GM12878 (cell line): ENCODE measurements around the gene MEGF11. TPM values are rescaled to one million over a fixed set of nuclear protein-coding genes. Genes with fewer than 3 reads are reported as not detected.

Source experiments
- ATAC-seq: fragments of 200-7000 bp; cut with Tn5 transposase; 3 replicates; pipeline ENCODE4 v1.9.1; 2020; ENCODE audit warnings: mild to moderate bottlenecking, moderate library complexity
- BruUV-seq: library from RNA; stranded (reverse); fragments of 400-500 nt; replicated peaks from 2 replicates; lab custom pipeline; 2021; lab: Mats Ljungman, UMichigan
- CTCF ChIA-PET: fragments of 300-600 bp; sonication (Branson Sonifier 250); formaldehyde crosslinking; extraction: SDS; loops from one replicate; lab custom pipeline; 2021; ENCODE audit warnings: inconsistent platforms; lab: Yijun Ruan, JAX
- POLR2A ChIA-PET: fragments of 350-600 bp; formaldehyde crosslinking; extraction: SDS; loops from one replicate; lab custom pipeline; 2021; ENCODE audit warnings: inconsistent platforms; lab: Charles Lee
- RAD21 ChIA-PET: fragments of 300-600 bp; sonication (Branson Sonifier 250); formaldehyde crosslinking; loops from one replicate; lab custom pipeline; 2023; ENCODE audit warnings: antibody characterized with exemption; ENCODE audit not compliant: unreplicated experiment; lab: Charles Lee
- SMC1A ChIA-PET: fragments of 300-600 bp; sonication (Branson Sonifier 250); formaldehyde crosslinking; loops from one replicate; lab custom pipeline; 2023; ENCODE audit not compliant: unreplicated experiment, uncharacterized antibody; lab: Charles Lee
- DNase-seq: peaks from one replicate; pipeline ENCODE4 v3.0.0-alpha.2; 2011; ENCODE audit warnings: low read depth, low spot score
- FAIRE-seq: peaks from 3 replicates; lab custom pipeline; 2011; peaks lifted over from hg19 to GRCh38; lab: Jason Lieb, UNC
- H2AFZ ChIP-seq: 2 replicates; pipeline ENCODE4 v1.6.0; 2011; ENCODE audit warnings: low read depth, low read length, control low read depth; ENCODE audit not compliant: control insufficient read depth
- H3K27ac ChIP-seq: 2 replicates; pipeline ENCODE4 v1.5.1; 2011; ENCODE audit warnings: control low read depth; ENCODE audit not compliant: control insufficient read depth, insufficient read depth
- H3K27me3 ChIP-seq, 2 experiments: replicated peaks in 1 of 2; 2 replicates each; pipeline versions ENCODE4 v1.6.0 to v1.6.1; 2011; ENCODE audit warnings: low read length in 1 of 2; ENCODE audit not compliant: control insufficient read depth in 2 of 2, insufficient read depth in 2 of 2
- H3K36me3 ChIP-seq, 2 experiments: 2 replicates each; pipeline ENCODE4 v1.5.1; 2011; ENCODE audit warnings: low read length in 1 of 2; ENCODE audit not compliant: control insufficient read depth in 2 of 2, insufficient read depth in 2 of 2
- H3K4me1 ChIP-seq: 2 replicates; pipeline ENCODE4 v1.6.1; 2011; ENCODE audit warnings: mild to moderate bottlenecking, low read length, moderate library complexity, mixed read lengths; ENCODE audit not compliant: control insufficient read depth, insufficient read depth
- H3K4me2 ChIP-seq: 2 replicates; pipeline ENCODE4 v1.6.0; 2011; ENCODE audit warnings: control low read depth; ENCODE audit not compliant: control insufficient read depth, insufficient read depth
- H3K4me3 ChIP-seq: fragments of 200-600 bp; sonication (generic); 2 replicates; pipeline ENCODE4 v1.5.1; 2016
- H3K79me2 ChIP-seq: 2 replicates; pipeline ENCODE4 v1.6.0; 2011; ENCODE audit warnings: low read length; ENCODE audit not compliant: control insufficient read depth, insufficient read depth
- H3K9ac ChIP-seq: 2 replicates; pipeline ENCODE4 v1.8.0; 2011; ENCODE audit warnings: low read length, control low read depth, mixed read lengths; ENCODE audit not compliant: control insufficient read depth, insufficient read depth
- H3K9me3 ChIP-seq: replicated peaks from 3 replicates; pipeline ENCODE4 v1.5.1; 2011; ENCODE audit warnings: mild to moderate bottlenecking, low read length; ENCODE audit not compliant: control insufficient read depth, insufficient read depth
- H4K20me1 ChIP-seq: 2 replicates; pipeline ENCODE4 v1.6.0; 2011; ENCODE audit not compliant: control insufficient read depth, insufficient read depth
- CUX1 ChIP-seq: IDR thresholded peaks from 2 replicates; pipeline ENCODE4 v1.6.1; 2012; ENCODE audit warnings: improper control_type of control experiment, low read depth, low read length; ENCODE audit not compliant: insufficient replicate concordance
- NR2C2 ChIP-seq: IDR thresholded peaks from 2 replicates; pipeline ENCODE4 v1.6.1; 2011; ENCODE audit warnings: borderline replicate concordance, low read depth; ENCODE audit not compliant: control insufficient read depth, insufficient read length
- PAX8 ChIP-seq: fragments of 450-650 bp; IDR thresholded peaks from 2 replicates; pipeline ENCODE4 v1.6.1; 2017; ENCODE audit warnings: mild to moderate bottlenecking, moderate library complexity
- POU2F2 ChIP-seq: IDR thresholded peaks from 3 replicates; pipeline ENCODE4 v1.6.1; 2011; ENCODE audit warnings: low read depth, mild to moderate bottlenecking, low read length, borderline replicate concordance
- SRF ChIP-seq, 2 experiments: IDR thresholded peaks; 2 replicates each; pipeline ENCODE4 v1.6.1; 2011; ENCODE audit warnings: low read depth in 2 of 2, low read length in 2 of 2, mild to moderate bottlenecking in 1 of 2, moderate library complexity in 1 of 2
- WGBS: methylation state at CpG from one replicate; pipeline ENCODE4 v1.1.6; 2016; ENCODE audit warnings: low lambda C conversion rate; ENCODE audit not compliant: insufficient replicate concordance, insufficient coverage; ENCODE audit errors: missing lambda C conversion rate; 5-methylcytosine and 5-hydroxymethylcytosine counted together
- in situ Hi-C: fragments of 300-500 bp; cut with MboI; formaldehyde crosslinking; loops from 9 replicates; pipeline ENCODE4 v1.14.3; 2018; ENCODE audit warnings: mixed read lengths
- intact Hi-C: fragments of 100-400 bp; cut with micrococcal nuclease; formaldehyde crosslinking; loops from one replicate; pipeline ENCODE4 v1.14.2; 2022; ENCODE audit not compliant: unreplicated experiment
- polyA plus RNA-seq, 11 experiments: library from polyadenylated mRNA; depleted of rRNA in 4 of 11; unstranded in 6 of 11; stranded (reverse) in 5 of 11; fragments of >200 nt; fragmentation: Nextera tagmentation in 4 of 11; fragmentation: Illumina TruSeq in 1 of 11; extraction: Ambion mirVana in 4 of 11; extraction: Trizol in 1 of 11; gene quantifications; 1 replicate in 1 of 11; 2 replicates in 10 of 11; pipeline versions ENCODE4 v1.2.1 to v1.2.3, GENCODE V29; 2011 to 2016; ENCODE audit warnings: inconsistent platforms in 2 of 11, missing spikeins in 2 of 11, low read depth in 1 of 11
- total RNA-seq, 4 experiments: library from RNA; depleted of rRNA in 3 of 4; stranded (reverse); fragments of >200 nt in 3 of 4; fragmentation: Illumina TruSeq in 1 of 4; extraction: Trizol in 1 of 4; gene quantifications; 2 replicates each; pipeline versions ENCODE4 v1.2.1 to v1.2.3, GENCODE V29; 2013 to 2021

Gene MEGF11
- total and polyA plus RNA-seq, 10 of the 15 experiments (the other 5 are each of a cell fraction or from before 2014, with no cell fraction given): 0.03 to 1.7 (median 0.49) TPM

- TF ChIP-seq CUX1 (no peak), PAX8 (no peak)
Measured at GRCh38 chr15:66186049-66186825, 67.3 kb downstream of the MEGF11 start (continued).

GRCh38 chr15:66184936-66185790 lies 68.4 kb downstream of the MEGF11 start:
- no peaks in the 10 kb centered on the region for H3K36me3 ChIP-seq
- no peak for ATAC-seq
- CTCF ChIA-PET: interaction anchor here (2.0 kb wide), 1 partner anchor 269 kb away, joined by 7 read pairs; no protein-coding TSS in a partner anchor
- no peak overlapping the region for H3K27ac ChIP-seq
- H3K27me3 ChIP-seq: peaks cover 0 to 5% of the 10 kb centered on the region in 2 experiments; a peak in 2 of 4 replicates
- POLR2A ChIA-PET: no interaction called here
- SMC1A ChIA-PET: no interaction called here
- no peak overlapping the region for H3K4me3 ChIP-seq
- no peak overlapping the region for H3K9ac ChIP-seq
- no peak for TF ChIP-seq SRF (IDR thresholded peaks at IDR 0.05; ENCODE audit: low read depth in 2 of 2, low read length in 2 of 2)
- no peak for TF ChIP-seq POU2F2
- TF ChIP-seq NR2C2: no peak
- 6% methylated on average over 8 of the region's 8 CpGs for WGBS
- H4K20me1 ChIP-seq: peaks cover 3% of the 10 kb centered on the region; the same call in 1 of the 2 replicates
- in situ Hi-C loops: no loop called here
- no peaks in the 10 kb centered on the region for H3K9me3 ChIP-seq
- no peak overlapping the region for H3K4me2 ChIP-seq
- RAD21 ChIA-PET: no interaction called here
- no peak overlapping the region for H2AFZ ChIP-seq
- H3K79me2 ChIP-seq: no peaks in the 10 kb centered on the region
- no peak for FAIRE-seq
- no TSS peak for BruUV-seq
- DNase-seq: no peak
- H3K4me1 ChIP-seq: no peaks in the 10 kb centered on the region
- intact Hi-C loops: no loop called here
